Measurements from ENCODE around the gene PPP2R5B.
"Not testable (repeated sequence)": the region's sequence is repeated elsewhere in the genome, so short reads cannot be mapped to it uniquely, and the experiment has no call there.

The PPP2R5B gene

GRCh38 chr11:64933213-64933934 lies 8.9 kb downstream of the PPP2R5B start:
- no peak for DNase-seq

GRCh38 chr11:64933935-64934681 lies 9.6 kb downstream of the PPP2R5B start:
- DNase-seq, result no peak

DNA sequence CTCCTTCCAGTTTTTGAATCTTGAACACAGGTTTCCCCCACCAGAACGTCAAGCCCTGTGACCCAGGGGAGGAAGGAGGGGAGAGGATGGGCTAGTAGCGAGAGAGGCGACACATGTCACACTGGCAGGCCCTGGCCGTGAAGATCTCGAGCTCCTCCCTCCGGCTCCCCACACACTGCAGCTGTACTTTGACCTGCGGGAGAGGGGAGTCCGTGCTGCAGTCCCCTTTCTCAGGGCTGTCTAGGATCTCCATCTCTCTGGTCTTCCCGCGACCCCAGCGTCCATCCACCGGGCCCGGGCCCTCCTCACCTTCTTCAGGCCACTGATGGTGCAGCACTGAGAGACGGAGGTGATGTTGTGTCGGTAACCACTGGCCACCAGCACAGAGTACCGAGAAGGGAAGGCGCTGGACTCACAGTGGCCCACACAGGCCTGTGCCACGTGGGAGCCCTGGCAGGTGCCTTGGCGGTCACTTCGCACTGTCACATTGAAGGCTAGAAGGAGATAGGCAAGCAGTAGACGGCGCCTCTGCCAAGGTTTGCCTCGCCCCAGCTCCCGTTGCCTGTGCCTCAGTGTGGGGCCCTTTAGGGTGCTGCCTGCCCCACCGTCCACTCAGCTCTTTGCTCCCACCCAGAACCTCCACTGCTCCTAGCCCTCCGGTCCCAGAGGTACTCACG lies 10.3 kb downstream of the PPP2R5B start:
- no peak for DNase-seq

DNA sequence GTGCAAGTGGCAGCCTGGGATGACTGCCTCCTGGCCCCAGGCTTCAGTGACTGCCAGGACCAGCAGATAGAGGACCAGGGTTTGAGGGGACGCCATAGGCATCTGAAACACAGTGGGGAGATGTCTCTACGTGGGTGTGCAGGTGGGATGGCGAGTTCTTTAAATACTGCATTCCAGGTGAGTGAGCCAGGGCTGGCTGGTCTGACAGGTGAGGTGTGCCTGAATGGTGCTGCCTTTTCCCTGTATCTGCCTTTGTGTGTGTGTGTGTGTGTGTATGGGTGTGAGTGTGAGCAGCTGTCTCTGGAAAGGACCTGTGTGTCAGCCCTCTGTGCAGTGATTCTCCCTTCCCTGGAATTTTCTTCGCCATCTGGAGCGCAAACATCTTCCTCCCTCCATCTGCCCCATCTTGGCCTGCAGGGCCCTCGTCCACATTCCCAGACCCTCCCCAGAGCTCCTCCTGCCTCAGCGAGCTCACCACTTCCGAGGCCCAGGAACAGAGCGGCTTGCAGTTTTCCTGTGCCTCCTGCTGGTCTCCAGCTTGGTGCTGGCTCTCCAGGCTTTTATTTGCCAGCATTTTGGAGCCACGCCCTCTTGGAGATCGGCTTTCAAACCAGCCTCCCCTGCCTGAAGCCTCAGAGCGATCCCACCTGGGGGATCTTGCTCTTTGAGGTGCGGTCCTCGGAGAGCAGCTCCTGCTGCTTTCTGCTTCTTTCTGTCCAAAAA lies 11.0 kb downstream of the PPP2R5B start, which contains the start of gene GPHA2:
TSS of gene GPHA2 (minus strand) at position 535 of the 723 bp plus-strand sequence. CDS start at position 102, 433 bp downstream.
- no peak for DNase-seq

DNA sequence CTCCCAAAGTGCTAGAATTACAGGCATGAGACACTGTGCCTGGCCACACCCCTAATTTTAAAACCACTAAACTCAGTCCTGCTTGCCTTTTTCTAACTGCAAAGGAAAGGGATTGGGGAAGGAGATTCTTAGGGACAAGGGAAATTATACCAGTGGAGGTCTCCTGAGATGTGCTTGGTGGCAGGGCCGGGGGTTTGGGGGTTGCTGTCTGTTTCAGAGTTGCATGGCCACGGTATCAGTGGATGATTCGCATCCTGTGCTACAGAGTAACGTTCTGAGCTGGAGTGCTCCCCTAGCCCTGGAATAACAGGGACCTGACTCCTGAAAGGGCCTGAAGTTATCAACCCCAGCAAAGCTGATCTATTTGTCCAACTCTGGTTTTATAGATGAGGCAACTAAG lies 12.1 kb downstream of the PPP2R5B start:
- no peak for DNase-seq

DNA sequence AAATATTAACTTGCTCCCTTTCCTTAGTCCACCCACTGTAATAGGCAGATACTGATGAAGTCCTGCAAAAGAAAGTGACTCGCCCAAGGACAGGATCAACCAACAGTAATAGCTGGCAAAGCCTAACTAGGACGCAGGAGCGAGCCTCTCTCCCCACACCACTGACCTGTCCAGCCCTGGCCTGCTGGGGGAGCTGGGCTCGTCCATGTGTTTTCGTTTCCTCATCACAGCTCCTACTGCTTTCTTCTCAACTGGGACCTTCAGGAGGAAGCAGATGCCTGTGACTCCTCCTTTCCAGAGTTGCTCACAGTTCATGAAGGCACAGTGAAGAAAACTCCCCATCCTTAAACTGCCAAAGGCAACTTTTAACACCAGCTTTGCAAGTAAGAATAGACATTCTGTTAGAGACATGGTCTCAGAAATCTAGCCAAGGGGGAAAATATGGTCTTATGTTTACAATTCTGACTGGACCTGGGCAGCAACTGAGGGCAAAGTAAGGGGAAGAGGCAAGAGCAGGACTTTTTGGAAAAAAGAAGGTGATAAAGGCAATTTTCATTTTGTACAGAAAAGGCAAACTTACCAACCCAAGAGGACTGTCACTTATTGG lies 22.8 kb downstream of the PPP2R5B start:
- DNase-seq, result no peak

DNA sequence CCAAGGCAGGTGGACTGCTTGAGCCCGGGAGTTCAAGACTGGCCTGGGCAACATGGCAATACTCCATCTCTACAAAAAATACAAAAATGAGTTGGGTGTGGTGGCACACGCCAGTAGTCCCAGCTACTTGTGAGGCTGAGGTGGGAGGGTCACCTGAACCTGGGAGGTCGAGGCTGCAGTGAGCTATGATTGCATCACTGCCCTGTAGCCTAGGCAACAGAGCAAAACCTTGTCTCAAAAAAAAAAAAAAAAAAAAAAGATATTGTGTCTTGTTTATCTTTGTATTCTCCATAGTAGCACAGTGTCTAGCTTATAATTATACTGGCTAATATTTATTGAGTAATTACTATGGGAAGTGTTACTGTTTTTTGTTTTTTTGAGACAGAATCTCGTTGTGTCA lies 27.0 kb downstream of the PPP2R5B start:
- no peak for DNase-seq

DNA sequence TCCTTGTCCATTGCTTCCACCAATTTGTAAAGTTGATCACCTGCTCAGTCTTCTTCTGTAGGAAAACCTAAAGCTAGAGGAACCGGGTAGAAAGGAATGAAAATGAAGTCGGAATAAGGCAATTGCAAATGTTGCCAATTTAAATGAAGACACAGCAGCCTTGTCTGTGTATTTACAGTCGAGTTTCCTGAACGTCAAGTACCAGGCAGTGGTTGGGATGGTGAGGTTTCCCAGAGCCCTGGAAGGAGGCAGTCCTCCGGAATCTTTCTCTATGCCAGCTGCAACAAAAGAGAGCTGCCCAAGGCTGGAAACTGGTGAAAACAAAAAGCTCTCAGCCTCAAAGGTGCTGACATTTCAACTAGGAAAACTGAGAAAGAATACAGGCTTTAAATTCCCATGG lies 29.7 kb downstream of the PPP2R5B start:
- DNase-seq, result no peak

DNA sequence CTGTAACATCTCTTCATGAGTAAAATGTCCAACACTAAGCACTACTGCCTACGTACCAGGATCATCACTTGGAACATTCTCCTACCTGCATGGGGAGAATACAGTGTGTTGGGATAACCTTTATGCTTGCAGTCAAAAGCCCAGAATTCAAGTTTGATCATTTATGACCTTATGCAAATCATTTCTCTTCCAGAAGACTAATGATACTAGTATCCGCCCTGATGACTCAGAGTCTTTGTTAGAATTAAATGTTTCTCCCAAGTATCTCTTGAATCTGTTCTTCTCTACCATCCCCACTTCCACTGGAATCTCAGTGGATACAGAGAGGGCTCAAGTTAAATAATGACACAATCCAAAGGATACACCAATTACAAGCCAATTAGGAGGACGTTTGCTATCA lies 35.0 kb downstream of the PPP2R5B start:
- DNase-seq, result no peak

GRCh38 chr11:64960719-64961118 lies 36.2 kb downstream of the PPP2R5B start:
- DNase-seq, result no peak

DNA sequence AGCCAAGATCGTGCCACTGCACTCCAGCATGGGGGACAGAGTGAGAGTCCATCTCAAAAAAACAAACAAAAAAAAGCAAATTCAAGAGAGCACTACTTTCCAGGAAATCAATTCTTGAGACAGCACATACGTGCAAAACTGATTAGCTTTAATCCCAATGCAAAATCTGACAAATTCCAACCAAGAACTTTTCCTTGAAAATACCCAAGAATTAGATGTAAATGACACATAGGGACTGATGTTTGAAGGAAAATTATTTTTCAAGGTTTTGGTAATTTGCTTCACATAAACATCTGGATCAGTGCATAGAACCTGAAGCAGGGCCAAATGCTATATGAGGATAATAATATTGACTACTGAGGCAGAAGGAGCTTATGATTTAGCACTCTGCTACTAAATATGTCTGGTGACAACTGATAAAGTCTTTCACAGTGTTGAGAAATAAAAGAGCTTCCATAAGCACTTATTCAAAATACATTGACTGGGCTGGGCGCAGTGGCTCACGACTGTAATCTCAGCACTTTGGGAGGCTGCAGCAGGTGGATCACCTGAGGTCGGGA lies 38.7 kb downstream of the PPP2R5B start:
- DNase-seq, result no peak

DNA sequence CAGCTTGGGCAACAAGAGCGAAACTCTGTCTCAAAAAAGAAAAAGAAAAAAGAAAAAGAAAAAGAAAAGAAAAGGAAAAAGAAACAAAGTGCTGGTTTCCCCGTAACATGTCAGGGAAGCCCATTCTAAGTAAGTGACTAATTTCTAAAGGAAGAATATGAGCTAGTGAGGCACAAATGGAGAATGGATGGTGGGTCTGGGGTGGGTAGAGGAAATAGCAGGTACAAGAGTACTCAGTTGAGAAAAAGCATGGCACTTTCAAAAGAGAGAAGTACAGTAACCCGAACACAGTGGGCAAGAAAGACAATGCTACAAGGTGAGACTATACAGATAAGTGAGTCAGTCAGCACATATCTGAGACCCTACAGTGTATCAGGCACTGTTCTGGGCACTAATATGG lies 42.9 kb downstream of the PPP2R5B start:
- no peak for DNase-seq

- no peak for DNase-seq
Measured at GRCh38 chr11:64969209-64969608, 44.7 kb downstream of the PPP2R5B start.

- no peak for DNase-seq
Measured at GRCh38 chr11:64970731-64971151, 46.3 kb downstream of the PPP2R5B start.

- peak; percentile 89 for DNase-seq
Measured at GRCh38 chr11:64971421-64972233, 47.1 kb downstream of the PPP2R5B start, which contains the start of gene MAJIN. TSS of gene MAJIN (minus strand) at chr11:64972108. CDS start at chr11:64959405, 12,703 bp downstream.

GRCh38 chr11:64974124-64974523 lies 49.6 kb downstream of the PPP2R5B start:
- DNase-seq, result no peak

- DNase-seq, result no peak
Measured at GRCh38 chr11:64976651-64977050, 52.2 kb downstream of the PPP2R5B start.

- not testable (repeated sequence) for DNase-seq
Measured at GRCh38 chr11:64983339-64983738, 58.9 kb downstream of the PPP2R5B start.

Measured in activated CD4-positive, alpha-beta T cell treated with anti-CD3 and anti-CD28 coated beads, Interleukin-2, amount 50 U/mL, for 1 hour (primary cell).